SK-N-SH treated with all-trans-retinoic acid at 6 μM for 48 hours (cell line): ENCODE measurements around the gene ATG2A.

Experiments
- ATAC-seq: fragments of 200-7000 bp; cut with Tn5 transposase; 3 replicates; pipeline ENCODE4 v1.9.1; 2020; ENCODE audit warnings: mild to moderate bottlenecking, moderate library complexity
- ARNTL ChIP-seq: fragments of 450-650 bp; formaldehyde crosslinking; IDR thresholded peaks from 2 replicates; pipeline ENCODE4 v1.5.0; 2020; ENCODE audit warnings: low read depth, mild to moderate bottlenecking, moderate library complexity, borderline replicate concordance
- BACH2 ChIP-seq: fragments of 250-450 bp; sonication (Bioruptor Pico); IDR thresholded peaks from 2 replicates; pipeline ENCODE4 v1.9.0; 2021; ENCODE audit warnings: mild to moderate bottlenecking, borderline replicate concordance
- CSDC2 ChIP-seq: fragments of 250-450 bp; sonication (Bioruptor Pico); IDR thresholded peaks from 2 replicates; pipeline ENCODE4 v1.5.0; 2020; ENCODE audit warnings: mild to moderate bottlenecking, moderate library complexity
- ESRRG ChIP-seq: fragments of 250-450 bp; sonication (Bioruptor Pico); IDR thresholded peaks from 2 replicates; pipeline ENCODE4 v1.6.1; 2021; ENCODE audit warnings: mild to moderate bottlenecking
- GLIS3 ChIP-seq: fragments of 250-450 bp; sonication (Bioruptor Pico); IDR thresholded peaks from 2 replicates; pipeline ENCODE4 v1.5.0; 2020; ENCODE audit warnings: mild to moderate bottlenecking, moderate library complexity
- ISL1 ChIP-seq: fragments of 250-450 bp; sonication (Bioruptor Pico); IDR thresholded peaks from 2 replicates; pipeline ENCODE4 v2.1.2; 2022; ENCODE audit warnings: mild to moderate bottlenecking, moderate library complexity
- OSR1 ChIP-seq: fragments of 250-450 bp; sonication (Bioruptor Pico); IDR thresholded peaks from 2 replicates; pipeline ENCODE4 v1.8.0; 2022; ENCODE audit warnings: moderate library complexity, mild to moderate bottlenecking, inconsistent platforms
- RARB ChIP-seq: fragments of 250-450 bp; sonication (Bioruptor Pico); IDR thresholded peaks from 2 replicates; pipeline ENCODE4 v1.8.0; 2021; ENCODE audit warnings: mild to moderate bottlenecking, moderate library complexity
- SNAI2 ChIP-seq: fragments of 250-450 bp; sonication (Bioruptor Pico); IDR thresholded peaks from 2 replicates; pipeline ENCODE4 v1.5.0; 2020; ENCODE audit warnings: mild to moderate bottlenecking, moderate library complexity
- TCF4 ChIP-seq: fragments of 250-450 bp; sonication (Bioruptor Pico); IDR thresholded peaks from 2 replicates; pipeline ENCODE4 v1.8.0; 2021; ENCODE audit warnings: mild to moderate bottlenecking, moderate library complexity, borderline replicate concordance
- TOX ChIP-seq: fragments of 250-450 bp; sonication (Bioruptor Pico); IDR thresholded peaks from 2 replicates; pipeline ENCODE4 v1.8.0; 2021; ENCODE audit warnings: mild to moderate bottlenecking, moderate library complexity, borderline replicate concordance
- ZC3H10 ChIP-seq: fragments of 250-450 bp; sonication (Bioruptor Pico); IDR thresholded peaks from 2 replicates; pipeline ENCODE4 v1.5.1; 2021; ENCODE audit warnings: mild to moderate bottlenecking, moderate library complexity
- ZFP3 ChIP-seq: fragments of 250-450 bp; sonication (Bioruptor Pico); IDR thresholded peaks from 2 replicates; pipeline ENCODE4 v1.5.0; 2020; ENCODE audit warnings: mild to moderate bottlenecking, moderate library complexity
- ZFP30 ChIP-seq: fragments of 450-650 bp; formaldehyde crosslinking; IDR thresholded peaks from 2 replicates; pipeline ENCODE4 v1.5.0; 2022; ENCODE audit warnings: mild to moderate bottlenecking, moderate library complexity
- ZNF70 ChIP-seq: fragments of 450-650 bp; formaldehyde crosslinking; IDR thresholded peaks from 2 replicates; pipeline ENCODE4 v1.5.0; 2020; ENCODE audit warnings: mild to moderate bottlenecking, moderate library complexity
- TF ChIP-seq, protein P1 (sequence below): fragments of 250-450 bp; sonication (Bioruptor Pico); IDR thresholded peaks from 2 replicates; pipeline ENCODE4 v1.5.0; 2020; ENCODE audit warnings: mild to moderate bottlenecking, moderate library complexity
- TF ChIP-seq, protein P2 (sequence below): fragments of 250-450 bp; sonication (Bioruptor Pico); IDR thresholded peaks from 2 replicates; pipeline ENCODE4 v1.5.1; 2020; ENCODE audit warnings: low read depth, mild to moderate bottlenecking, moderate library complexity
- TF ChIP-seq, protein P3 (sequence below): fragments of 250-450 bp; sonication (Bioruptor Pico); IDR thresholded peaks from 2 replicates; pipeline ENCODE4 v1.8.0; 2020; ENCODE audit warnings: mild to moderate bottlenecking, moderate library complexity, borderline replicate concordance
- TF ChIP-seq, protein P4 (sequence below): fragments of 250-450 bp; sonication (Bioruptor Pico); IDR thresholded peaks from 2 replicates; pipeline ENCODE4 v1.5.1; 2021; ENCODE audit warnings: mild to moderate bottlenecking, moderate library complexity

Gene ATG2A

DNA sequence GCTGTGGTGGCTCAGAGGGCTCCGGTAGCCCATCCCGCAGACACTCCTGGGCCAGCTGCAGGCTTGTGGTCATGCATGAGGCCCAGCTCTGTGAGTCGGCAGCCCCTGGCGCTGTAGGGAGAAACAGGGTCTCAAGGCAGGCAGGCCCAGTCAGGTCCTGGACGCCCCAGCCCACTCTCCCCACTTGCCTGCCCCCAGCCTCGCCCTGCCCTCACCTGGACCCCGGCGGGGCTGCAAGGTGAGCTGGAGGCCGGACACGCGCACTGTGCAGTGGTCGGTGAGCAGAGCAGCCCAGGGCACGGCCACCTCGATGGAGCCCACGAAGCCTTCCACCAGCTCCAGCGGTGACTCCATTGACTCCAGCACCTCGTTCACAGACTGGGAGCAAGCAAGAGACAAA lies 2.9 kb downstream of the ATG2A start:
- no peak for ATAC-seq
- TF ChIP-seq, protein P1, sequence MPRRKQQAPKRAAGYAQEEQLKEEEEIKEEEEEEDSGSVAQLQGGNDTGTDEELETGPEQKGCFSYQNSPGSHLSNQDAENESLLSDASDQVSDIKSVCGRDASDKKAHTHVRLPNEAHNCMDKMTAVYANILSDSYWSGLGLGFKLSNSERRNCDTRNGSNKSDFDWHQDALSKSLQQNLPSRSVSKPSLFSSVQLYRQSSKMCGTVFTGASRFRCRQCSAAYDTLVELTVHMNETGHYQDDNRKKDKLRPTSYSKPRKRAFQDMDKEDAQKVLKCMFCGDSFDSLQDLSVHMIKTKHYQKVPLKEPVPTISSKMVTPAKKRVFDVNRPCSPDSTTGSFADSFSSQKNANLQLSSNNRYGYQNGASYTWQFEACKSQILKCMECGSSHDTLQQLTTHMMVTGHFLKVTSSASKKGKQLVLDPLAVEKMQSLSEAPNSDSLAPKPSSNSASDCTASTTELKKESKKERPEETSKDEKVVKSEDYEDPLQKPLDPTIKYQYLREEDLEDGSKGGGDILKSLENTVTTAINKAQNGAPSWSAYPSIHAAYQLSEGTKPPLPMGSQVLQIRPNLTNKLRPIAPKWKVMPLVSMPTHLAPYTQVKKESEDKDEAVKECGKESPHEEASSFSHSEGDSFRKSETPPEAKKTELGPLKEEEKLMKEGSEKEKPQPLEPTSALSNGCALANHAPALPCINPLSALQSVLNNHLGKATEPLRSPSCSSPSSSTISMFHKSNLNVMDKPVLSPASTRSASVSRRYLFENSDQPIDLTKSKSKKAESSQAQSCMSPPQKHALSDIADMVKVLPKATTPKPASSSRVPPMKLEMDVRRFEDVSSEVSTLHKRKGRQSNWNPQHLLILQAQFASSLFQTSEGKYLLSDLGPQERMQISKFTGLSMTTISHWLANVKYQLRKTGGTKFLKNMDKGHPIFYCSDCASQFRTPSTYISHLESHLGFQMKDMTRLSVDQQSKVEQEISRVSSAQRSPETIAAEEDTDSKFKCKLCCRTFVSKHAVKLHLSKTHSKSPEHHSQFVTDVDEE, result no peak
- TF ChIP-seq ISL1, result no peak
- no peak for TF ChIP-seq GLIS3 (CRISPR knock-in tag)
- TF ChIP-seq ZFP30 (CRISPR knock-in tag), result no peak
- TF ChIP-seq TOX, result no peak
- no peak for TF ChIP-seq ESRRG (CRISPR knock-in tag)
- no peak for TF ChIP-seq BACH2 (CRISPR knock-in tag)

DNA sequence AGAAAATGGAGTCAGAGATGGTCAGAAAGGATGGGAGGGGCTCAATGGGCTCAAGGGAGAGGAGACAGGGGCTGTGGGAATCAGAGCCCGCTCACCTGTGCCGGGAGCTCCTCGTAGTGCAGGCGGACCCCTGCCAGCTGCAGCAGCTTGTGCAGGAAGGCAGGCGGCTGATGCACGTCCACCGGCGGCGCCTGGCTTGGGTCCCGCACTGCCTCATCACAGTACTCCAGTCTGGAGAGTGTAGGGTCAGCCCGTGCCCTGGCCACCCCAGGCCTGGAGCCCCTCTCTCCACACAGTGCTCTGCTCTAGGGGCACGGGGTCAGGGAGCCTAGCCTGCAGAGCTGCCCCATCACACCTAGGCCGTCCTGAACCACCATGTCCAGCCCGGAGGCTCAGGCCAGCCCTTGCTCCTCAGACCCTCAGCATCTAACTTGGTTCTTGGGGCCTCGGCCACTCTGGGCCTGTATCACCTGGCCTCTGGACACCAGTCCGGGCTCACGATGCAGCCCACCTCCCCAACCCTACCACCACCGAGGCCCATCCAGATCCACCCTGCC lies 3.8 kb downstream of the ATG2A start:
- TF ChIP-seq, protein P2, sequence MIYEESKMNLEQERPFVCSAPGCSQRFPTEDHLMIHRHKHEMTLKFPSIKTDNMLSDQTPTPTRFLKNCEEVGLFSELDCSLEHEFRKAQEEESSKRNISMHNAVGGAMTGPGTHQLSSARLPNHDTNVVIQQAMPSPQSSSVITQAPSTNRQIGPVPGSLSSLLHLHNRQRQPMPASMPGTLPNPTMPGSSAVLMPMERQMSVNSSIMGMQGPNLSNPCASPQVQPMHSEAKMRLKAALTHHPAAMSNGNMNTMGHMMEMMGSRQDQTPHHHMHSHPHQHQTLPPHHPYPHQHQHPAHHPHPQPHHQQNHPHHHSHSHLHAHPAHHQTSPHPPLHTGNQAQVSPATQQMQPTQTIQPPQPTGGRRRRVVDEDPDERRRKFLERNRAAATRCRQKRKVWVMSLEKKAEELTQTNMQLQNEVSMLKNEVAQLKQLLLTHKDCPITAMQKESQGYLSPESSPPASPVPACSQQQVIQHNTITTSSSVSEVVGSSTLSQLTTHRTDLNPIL (CRISPR knock-in tag), result no peak
- TF ChIP-seq TOX (no peak), SNAI2 (no peak), ZFP30 (CRISPR knock-in tag) (no peak), OSR1 (no peak), CSDC2 (CRISPR knock-in tag) (no peak), TCF4 (CRISPR knock-in tag) (no peak), ESRRG (CRISPR knock-in tag) (no peak), ZC3H10 (CRISPR knock-in tag) (no peak)
- TF ChIP-seq, all 23 proteins: peak for 0

DNA sequence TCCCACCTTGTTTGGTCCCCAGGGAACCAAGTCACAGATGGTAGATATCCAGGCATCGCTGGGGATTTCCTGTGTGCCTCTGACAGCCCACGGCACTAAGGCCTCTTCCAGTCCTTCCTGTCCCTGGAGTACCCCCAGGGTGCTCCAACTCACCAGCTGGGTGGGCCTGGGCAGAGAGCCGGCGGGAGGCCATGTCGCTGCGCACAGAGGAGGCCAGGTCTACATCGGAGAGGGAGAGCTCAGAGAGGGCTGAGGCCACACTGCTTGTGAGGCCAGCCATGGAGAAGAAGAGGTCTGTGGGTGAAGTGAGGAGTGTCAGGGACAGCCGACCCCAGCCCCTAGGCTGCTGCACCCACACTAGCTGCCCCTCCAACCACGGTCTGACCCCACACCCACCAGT lies 5.3 kb downstream of the ATG2A start:
- TF ChIP-seq ZC3H10 (CRISPR knock-in tag), result no peak
- TF ChIP-seq TCF4 (CRISPR knock-in tag), result no peak
- TF ChIP-seq, protein P2 (CRISPR knock-in tag), result no peak
- TF ChIP-seq TOX, result no peak
- TF ChIP-seq, protein P3, sequence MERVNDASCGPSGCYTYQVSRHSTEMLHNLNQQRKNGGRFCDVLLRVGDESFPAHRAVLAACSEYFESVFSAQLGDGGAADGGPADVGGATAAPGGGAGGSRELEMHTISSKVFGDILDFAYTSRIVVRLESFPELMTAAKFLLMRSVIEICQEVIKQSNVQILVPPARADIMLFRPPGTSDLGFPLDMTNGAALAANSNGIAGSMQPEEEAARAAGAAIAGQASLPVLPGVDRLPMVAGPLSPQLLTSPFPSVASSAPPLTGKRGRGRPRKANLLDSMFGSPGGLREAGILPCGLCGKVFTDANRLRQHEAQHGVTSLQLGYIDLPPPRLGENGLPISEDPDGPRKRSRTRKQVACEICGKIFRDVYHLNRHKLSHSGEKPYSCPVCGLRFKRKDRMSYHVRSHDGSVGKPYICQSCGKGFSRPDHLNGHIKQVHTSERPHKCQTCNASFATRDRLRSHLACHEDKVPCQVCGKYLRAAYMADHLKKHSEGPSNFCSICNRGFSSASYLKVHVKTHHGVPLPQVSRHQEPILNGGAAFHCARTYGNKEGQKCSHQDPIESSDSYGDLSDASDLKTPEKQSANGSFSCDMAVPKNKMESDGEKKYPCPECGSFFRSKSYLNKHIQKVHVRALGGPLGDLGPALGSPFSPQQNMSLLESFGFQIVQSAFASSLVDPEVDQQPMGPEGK (CRISPR knock-in tag), result no peak
- TF ChIP-seq ZNF70, result no peak
- no peak for TF ChIP-seq ZFP3 (CRISPR knock-in tag)
- TF ChIP-seq SNAI2, result no peak
- TF ChIP-seq ZFP30 (CRISPR knock-in tag), result no peak
- no peak for TF ChIP-seq ESRRG (CRISPR knock-in tag)
- no peak for TF ChIP-seq RARB
- TF ChIP-seq, protein P4, sequence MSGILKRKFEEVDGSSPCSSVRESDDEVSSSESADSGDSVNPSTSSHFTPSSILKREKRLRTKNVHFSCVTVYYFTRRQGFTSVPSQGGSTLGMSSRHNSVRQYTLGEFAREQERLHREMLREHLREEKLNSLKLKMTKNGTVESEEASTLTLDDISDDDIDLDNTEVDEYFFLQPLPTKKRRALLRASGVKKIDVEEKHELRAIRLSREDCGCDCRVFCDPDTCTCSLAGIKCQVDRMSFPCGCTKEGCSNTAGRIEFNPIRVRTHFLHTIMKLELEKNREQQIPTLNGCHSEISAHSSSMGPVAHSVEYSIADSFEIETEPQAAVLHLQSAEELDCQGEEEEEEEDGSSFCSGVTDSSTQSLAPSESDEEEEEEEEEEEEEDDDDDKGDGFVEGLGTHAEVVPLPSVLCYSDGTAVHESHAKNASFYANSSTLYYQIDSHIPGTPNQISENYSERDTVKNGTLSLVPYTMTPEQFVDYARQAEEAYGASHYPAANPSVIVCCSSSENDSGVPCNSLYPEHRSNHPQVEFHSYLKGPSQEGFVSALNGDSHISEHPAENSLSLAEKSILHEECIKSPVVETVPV (CRISPR knock-in tag), result no peak
- no peak for TF ChIP-seq CSDC2 (CRISPR knock-in tag)
- TF ChIP-seq, protein P1, result no peak
- TF ChIP-seq ARNTL (CRISPR knock-in tag), result no peak
- TF ChIP-seq, all 23 proteins: peak for 0
- ATAC-seq, result no peak

More for the DNA sequence above, 3.8 kb downstream of the ATG2A start:
- ATAC-seq, result no peak
